HG02852 (cell line): ENCODE results near the gene LACC1.

ENCODE experiments used
- ATAC-seq: cut with Tn5 transposase; IDR thresholded peaks from one replicate; pipeline ENCODE4 v1.9.1; 2021; ENCODE audit warnings: mild to moderate bottlenecking, moderate library complexity; ENCODE audit not compliant: unreplicated experiment

Gene LACC1

DNA sequence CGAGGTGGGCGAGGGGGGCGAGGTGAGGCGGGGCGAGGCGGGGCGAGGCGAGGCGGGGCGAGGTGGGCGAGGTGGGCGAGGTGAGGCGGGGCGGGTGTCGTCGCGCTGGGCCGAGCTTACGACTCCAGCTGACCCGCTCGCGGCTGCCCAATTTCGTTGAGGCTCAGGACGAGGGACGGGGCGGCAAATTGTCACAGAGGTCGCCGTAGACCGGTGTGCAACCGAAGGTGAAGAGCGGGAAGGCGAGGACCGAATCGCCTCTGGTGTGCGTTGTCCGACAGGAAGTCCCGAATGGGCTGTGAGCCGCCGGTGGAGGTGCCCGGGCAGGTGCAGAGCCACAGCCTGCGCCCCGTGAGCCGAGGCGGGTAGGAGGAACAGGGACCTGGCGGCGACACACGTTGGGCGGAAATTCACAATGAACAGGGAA is at the start of gene LACC1:
LACC1 (plus strand) TSS at position 150 of the 427 bp plus-strand sequence. CDS start 1,082 bp downstream, outside the sequence.
- peak; percentile 36 for ATAC-seq

DNA sequence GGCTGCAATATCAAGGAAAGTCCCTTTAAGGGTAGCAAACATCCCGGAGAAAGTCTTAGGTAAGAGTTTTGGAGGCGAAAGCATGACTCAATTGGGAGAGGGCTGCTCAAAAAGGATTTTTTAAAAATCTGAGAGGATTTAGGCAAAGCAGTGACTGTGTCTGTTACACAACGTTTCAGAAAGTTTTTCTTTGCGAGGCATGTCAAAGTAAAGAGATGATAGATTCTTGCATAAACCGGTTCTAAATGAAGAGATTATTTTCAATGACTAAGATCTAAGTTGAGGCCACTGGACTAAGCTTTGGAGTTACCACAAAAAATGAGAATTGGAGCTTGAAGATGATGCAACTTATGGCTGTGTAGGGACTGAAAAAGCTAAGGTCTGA is 49.2 kb upstream of the LACC1 start:
- ATAC-seq: no peak

DNA sequence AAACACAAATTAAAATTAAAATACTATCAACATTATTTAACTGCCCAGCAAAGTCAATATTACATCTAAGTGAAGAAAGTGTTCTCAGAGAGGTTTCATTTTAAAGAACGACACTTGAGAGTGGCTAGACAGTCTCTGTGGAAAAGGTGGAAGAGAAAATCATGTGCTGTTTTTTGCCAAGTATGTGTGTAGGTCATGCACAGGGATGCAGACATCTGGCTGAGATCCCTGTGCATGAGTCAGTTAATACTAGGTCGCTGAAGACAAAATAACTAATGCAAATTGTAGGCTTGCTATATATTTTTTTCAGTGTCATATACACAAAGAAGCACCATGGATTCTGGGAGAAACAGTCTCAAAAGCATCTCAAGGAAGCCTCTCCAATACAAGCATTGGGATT is 48.6 kb upstream of the LACC1 start:
- ATAC-seq: no peak

DNA sequence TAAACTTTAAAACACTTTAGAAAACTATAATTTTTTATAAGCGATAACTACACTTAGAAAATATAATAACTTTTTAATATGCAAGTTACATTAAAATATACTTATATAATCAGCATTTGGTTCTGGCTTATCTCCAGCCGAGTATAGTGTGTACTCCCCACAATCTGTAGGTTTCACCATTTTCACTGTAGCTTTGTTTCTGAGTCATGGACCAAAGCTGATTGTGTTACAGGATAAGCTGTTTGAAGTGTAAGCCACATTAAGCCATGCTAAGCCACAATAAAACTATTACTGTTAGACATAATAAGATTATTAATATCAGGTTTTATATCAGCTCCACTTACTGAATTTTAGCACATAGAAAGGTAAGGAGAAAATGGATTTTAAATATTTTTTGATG is 44.0 kb upstream of the LACC1 start:
- no peak for ATAC-seq

DNA sequence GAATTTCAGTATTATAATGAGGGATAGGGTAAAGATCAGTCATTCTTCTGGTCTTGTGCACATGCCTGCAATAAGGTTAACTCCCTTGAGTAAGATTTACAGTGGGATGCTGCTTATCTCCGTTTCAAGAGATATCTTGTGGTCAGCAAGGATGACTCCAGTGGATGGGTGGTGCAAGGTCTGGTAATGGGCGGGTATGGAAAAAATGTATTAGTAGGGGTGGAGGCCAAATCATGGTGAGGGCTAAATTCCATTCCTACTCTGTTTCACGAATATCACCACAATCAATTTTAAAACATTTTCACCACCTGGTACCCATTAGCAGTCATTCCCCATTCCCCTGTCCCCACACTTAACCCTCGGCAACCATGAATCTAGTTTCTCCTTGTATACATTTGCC is 40.8 kb upstream of the LACC1 start:
- ATAC-seq: no peak

DNA sequence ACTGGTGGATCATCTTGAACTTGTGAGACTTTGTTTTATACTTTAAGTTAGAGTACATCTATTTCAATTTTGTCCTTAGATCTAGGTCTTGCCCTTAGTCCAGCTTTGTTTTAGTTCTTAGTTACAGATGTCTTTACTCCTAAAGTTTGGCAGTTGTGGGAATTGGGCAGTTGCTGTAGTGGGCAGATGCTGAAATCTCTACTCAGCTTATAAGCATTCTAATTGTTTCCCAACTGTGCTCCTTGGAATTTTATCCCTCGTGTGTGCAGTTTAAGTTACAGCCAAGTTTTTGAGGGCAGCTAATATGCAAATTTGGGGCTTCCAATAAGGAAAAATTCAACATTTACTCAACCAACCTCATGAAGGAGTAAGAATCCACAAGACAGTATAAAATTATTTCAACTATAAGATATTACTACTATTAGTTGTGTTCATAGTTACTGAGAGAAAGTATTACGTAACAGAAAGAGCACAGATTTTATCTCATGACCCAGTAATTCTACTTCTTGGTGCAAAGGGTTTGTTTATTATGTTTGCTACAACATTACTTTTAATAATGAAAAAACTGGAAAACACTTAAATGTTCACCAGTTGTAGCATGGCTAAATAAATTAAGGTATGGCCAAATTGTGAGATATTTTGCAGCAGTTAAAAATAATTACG is 33.1 kb upstream of the LACC1 start:
- ATAC-seq: no peak

DNA sequence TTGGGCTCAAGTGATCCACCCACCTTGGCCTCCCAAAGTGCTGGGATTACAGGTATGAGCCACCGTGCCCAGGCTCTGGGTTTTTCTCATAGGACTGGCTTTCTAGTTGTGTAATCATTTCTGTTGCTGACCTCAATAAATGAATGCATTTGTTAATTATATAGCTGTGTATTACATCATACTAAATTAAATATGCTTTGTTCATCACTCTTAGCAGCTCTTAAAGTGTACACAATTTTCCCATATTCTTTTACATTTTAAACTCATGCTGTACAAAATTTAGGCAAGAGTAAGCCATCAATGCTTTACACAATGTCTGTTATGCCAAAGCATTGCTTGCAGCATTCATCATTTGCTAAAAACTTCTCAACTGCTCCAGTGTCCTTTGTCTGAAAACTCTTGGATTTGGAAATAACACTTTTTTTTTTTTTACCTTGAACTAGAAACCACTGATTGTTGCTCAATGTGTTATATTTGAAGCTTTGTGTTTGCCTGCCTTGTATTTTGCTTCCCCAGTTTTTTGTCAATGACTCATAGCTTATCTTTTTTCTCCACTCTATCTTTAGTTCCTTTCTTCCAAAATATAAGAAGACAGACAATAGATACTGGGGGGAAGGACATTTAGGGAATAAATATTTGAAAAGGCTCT is 31.6 kb upstream of the LACC1 start:
- ATAC-seq: no peak

DNA sequence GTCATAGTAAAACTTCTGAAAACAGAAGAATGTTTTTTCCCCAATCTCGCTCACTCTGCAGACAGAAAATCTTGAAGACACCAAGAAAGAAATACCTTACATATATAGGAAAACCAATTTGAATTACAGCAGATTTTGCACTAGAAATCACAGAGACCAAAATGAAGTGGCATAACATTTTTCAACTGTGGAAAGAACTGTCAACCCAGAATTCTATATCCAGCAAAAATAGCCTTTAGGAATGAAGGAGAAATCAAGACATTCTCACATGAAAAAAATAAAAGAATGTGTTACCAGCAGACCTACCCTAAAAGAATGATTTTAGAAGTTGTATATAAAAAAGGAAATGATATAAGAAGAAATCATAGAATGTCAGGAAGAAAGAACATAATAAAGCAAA is 28.8 kb upstream of the LACC1 start:
- ATAC-seq: no peak

DNA sequence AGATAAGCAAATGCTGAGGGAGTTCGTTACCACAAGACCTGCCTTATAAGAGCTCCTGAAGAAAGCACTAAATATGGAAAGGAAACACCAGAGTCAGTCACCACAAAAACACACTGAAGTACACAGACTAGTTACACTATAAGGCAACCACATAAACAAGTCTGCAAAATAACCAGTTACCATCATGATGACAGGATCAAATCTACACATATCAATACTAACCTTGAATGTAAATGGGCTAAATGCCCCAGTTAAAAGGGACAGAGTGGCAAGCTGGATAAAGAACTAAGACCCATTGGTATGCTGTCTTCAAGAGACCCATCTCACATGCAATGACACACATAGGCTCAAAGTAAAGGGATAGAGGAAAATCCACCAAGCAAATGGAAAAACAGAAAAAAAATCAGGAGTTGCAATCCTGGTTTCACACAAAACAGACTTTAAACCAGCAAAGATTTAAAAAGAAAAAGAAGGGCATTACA is 26.7 kb upstream of the LACC1 start:
- no peak for ATAC-seq

DNA sequence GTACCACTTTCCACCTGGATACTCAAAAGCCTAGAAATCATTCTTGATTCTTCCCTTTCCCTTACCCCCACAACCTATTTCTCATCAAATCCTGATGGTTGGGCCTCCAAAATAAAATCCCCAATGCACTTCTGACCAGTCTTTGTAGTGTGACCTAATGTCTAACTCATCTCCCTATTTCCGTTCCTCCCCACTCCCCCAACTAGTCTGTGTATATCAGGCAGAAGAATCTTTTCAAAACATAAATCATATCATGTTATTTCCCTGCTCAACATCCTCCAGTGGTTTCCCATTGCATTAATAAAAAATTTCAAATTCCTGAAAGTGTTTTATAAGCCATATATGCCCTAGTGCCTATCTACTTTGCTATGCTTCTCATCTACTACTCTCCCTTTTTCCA is 17.8 kb upstream of the LACC1 start:
- ATAC-seq: no peak

DNA sequence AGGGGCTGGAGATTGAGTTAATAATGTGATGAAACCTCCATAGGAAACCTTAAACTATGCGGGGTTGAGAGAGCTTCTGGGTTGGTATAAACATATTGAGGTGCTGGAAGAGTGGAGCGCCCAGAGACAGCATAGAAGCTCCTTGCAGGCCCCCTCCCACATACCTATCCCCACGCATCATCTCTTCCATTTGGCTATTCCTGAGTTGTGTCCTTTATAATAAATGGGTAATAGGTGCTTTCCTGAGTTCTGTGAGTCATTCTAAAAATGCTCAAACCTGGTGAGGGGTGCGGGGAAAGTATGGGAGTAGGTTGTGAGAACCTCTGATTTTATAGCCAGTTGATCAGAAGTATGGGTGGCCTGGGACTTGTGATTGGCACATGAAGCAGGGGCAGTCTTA is 14.8 kb upstream of the LACC1 start:
- no peak for ATAC-seq

DNA sequence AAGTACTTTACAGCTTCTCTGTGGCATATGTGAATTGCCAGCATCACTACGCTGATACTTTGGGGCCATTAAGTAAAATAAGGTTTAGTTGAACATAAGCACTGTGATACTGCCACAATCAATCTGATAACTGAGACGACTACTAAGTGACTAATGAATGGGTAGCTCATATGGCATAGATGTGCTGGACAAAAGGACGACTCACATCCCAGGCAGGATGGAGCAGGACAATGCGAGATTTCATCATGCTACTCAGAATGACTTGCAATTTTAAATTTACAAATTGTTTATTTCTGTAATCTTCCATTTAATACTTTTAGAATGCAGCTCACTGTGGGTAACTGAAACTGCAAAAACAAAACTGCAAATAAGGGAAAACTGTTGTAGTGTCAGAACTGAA is 13.8 kb upstream of the LACC1 start:
- ATAC-seq: no peak

DNA sequence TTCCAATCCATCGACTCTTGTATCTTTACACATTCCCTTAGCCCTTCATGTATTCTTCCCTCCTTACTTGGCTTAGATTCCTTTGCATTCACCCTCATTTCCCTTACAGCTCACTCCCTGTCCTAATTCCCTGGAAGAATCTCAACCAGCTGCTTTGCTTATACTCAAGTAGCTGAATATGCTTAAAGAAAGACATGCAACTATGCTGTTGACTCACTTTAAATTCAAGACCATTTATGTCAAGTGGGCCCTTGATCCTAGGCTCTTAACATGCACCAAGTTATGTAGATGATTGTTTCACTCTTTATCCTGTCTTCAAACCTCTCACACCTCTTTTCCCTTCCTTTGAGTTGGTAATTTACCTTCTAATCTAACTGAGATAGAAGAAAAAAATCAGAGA is 7.5 kb upstream of the LACC1 start:
- ATAC-seq: no peak

DNA sequence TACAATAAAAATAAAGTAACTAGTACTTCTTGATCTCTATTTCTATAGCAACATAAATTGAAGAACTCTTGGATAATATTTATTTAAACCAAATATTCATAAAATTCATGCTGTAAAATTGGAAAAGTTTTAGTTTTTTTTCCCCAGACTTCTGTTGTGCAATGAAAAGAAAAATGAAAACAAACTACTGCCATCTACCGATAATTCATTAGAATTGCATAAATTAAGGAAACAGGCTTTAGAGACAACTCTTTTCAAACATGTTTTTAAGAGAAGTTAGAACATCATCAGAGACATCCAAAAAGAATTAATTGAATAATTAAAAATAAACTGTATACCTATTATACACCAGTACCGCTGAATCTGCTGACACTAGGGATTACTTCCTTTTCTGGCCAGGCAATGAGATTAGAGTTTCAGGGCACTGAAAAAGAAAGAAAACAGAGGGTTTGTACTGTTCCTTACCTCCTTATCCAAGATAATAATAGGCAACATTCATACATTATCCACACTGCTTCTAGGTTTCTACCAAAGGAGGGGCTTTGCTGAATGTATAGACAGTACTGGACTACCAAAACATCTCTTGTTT is 5.1 kb upstream of the LACC1 start:
- no peak for ATAC-seq

DNA sequence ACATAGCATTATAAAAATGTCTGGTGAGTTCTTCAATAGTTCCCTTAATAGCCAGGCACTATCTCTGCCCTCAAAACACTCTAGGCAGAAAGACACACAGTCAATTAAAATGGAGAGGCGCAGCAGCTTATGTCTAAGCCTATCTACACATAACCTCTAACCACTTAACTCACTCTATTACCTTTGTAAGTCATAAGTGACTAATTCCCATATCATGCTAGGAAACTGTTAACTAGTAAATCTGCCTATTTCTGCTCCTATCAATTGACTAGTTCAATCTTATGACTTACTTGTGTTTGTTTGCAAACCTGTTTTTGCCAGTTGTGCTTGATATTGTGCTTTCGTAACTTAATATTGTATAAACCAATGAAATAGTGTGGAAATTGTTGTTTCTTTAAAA is 3.3 kb upstream of the LACC1 start:
- no peak for ATAC-seq

DNA sequence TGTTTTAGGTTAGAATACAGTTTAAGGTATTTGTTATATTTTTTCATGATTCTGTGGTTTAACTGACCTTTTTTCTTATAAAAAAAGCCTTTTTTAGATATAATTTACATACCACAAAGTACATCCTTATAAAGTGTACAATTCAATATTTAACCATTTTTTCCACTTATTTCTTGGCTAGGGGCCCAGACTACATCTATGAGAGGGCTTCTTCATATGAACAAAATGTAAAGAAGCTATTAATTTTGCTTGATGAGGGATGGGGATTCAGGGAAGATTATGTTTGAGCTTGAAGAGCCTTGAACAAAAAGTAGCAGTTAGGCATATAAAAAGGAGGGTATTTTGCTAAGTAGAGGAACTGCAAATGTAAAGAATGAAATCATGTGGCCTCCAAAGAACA is 2.4 kb upstream of the LACC1 start:
- ATAC-seq: no peak

DNA sequence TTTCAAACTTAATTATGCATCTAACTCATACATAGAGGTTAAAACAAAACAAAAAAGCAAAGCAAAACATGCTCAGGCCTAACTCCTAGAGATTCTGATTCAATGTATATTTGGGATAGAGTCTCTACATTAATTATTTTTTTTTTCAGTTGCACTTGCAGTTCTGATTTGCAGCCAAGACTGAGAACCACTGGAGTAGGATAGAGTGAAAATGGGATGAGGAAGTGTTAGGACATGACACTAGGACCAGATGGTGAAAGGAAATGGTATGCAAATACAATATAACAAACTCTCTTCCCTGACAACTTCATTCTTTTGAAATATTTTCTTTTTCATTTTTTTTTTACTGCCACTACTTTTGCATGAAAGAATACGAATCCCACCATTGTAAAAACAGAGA is 1.9 kb upstream of the LACC1 start:
- ATAC-seq: no peak

DNA sequence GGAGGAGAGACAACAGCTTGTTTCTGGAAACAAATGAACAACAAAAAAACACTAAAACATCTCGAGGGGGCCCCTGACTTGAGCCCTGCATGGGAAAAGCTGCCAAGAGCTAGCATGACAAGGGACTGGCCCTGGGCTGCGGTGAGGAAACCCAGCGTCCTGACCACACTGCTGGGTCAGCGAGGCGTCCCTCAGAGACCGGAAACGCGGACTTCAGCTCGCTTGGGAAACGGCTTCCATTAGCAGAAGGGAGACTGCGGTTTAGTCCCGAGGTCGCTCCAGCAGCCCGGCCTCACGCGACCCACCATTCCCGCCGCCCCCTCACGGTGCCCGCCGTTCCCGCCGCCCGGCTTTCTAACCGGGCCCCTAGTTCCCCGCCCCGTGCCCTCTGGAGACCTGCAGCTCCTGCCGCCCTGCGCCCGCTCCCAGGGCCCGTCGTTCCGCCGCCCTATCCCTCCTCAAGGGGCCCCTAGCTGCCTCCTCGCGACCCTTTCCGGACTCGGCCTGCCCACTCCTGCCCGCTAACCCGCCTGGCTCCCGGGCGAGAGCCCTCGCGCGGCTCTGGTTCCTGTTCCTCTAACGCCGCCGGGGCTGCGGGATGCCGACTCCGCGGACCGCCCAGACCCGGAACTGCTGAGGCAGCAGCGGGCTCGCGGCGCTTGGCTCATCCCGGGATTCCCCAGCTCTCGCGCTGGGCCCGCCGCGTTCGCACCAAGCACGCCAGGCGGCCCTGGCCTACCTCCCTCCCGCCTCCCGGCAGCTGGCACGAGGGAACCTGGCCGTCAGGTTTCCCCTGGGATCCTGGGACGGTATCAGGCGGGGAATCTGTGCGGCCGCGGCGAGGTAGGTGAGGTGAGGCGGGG is 581 bp upstream of the LACC1 start, which contains the start of gene CCDC122:
CCDC122 (minus strand) TSS at position 849 of the 863 bp plus-strand sequence. CDS start 10,364 bp downstream, outside the sequence.
- ATAC-seq: peak; percentile 81

DNA sequence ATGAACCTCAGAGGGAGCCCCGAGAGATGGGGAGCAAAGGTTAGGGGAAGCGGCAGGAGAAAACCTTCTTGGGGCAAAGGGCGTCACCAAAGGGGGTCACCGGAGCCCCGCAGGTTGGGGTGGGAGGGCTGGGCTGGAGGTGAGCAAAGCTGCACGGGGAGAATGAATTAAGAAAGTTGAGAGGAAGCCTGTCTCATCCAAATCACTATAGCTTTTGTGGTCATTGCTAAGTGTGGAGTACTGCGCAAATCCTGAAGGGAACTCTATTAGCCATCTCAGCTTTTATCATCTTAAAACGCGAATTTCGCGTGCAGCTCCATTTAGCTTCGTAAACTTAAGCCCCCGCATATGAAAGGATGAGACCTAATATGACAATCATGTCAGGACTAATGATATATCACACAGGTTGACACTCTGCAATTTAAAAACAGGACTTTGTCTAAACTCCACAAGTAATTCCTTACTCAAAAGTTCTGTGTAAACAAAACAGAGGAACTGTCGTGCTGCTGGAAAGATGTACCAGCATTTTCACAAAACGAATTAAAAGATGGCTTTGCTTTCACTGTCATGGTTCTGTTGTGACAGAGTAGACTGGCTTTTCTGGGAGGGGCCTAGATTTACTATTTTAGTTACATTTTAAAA is 631 bp downstream of the LACC1 start:
- ATAC-seq: no peak

DNA sequence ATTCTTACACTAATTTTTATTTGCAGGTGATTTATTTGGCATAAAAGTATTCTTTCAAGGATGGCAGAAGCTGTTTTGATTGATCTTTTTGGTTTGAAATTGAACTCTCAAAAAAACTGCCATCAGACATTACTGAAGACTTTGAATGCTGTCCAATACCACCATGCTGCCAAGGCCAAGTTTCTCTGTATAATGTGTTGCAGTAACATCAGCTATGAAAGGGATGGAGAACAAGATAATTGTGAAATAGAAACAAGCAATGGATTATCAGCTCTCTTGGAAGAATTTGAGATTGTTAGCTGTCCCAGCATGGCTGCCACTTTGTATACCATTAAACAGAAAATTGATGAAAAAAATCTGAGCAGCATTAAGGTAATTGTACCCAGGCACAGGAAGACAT is 1.2 kb downstream of the LACC1 start:
- no peak for ATAC-seq

DNA sequence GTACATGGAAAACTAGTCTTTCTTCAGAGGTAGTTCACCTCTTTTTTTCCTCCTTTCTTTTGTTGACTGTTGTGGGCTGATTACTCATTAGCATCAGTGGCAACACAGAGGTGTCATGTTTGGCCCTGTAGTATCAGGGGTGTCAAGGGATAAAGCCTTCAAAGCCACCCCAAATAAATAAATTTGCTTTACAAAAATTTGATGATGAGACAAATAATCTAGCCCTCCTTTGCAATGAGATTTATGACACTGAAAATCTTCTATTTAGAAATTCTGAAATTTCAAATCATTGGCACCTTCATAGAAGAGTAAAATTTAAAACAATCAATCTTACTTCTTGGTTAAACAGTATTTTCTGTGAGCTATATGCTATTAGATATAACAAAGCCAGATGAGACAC is 1.9 kb downstream of the LACC1 start:
- ATAC-seq: no peak
